ENCODE data around the gene ZFP36L1.
"Not testable (repeated sequence)": the region's sequence is repeated elsewhere in the genome, so short reads cannot be mapped to it uniquely, and the experiment has no call there.

The ZFP36L1 gene

DNA sequence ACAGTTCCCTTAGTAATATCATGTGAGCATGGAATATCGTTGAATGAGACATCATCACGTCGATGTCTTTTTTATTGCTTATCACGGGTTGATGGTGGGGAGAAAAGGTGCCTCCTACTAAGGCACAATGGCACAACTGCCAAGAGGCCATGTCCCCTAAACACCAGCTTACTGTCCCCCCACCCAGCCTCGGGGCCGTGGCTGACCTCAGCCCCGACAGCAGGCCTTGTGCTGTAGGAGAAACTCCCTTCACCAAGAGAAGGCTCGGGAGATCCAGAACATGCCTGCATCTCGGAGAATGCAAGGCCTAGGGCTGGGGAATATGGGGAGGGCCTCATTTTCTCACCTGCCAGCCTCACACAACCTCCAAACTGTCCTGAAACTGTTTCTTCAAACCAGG is 22.8 kb downstream of the ZFP36L1 start:
- in situ Hi-C loops (cut with MboI; ENCODE audit: low sequenced_read_pairs) = no loop called here

DNA sequence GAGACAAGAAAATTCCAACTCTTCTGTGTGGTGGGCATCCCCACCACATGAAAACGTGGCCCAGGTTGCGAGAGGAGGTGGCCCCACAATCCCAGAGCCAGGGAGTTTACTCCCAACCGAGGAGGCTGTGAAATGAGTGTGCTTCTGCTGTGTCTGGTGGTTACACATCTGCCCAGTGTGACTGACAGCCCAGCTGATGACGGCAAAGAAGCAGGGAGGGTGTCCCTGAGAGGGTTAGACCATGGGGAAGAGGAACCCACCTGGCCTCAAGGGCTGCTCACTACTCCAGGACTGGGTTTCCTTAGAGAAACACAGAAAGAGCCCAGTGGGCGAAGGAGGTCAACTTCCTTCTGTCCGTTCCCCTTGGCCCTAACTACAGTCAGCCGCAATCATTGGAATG is 24.6 kb downstream of the ZFP36L1 start:
- in situ Hi-C loops (cut with MboI; ENCODE audit: low sequenced_read_pairs) = no loop called here

GRCh38 chr14:68767248-68767645 is 25.6 kb downstream of the ZFP36L1 start:
- in situ Hi-C loops (cut with MboI; ENCODE audit: low sequenced_read_pairs) = no loop called here

- in situ Hi-C loops (cut with MboI; ENCODE audit: low sequenced_read_pairs) = no loop called here
Observed at GRCh38 chr14:68766299-68767247, 26.3 kb downstream of the ZFP36L1 start.

- in situ Hi-C loops (cut with MboI; ENCODE audit: low sequenced_read_pairs) = not testable (repeated sequence)
Observed at GRCh38 chr14:68763843-68764242, 29.0 kb downstream of the ZFP36L1 start.

DNA sequence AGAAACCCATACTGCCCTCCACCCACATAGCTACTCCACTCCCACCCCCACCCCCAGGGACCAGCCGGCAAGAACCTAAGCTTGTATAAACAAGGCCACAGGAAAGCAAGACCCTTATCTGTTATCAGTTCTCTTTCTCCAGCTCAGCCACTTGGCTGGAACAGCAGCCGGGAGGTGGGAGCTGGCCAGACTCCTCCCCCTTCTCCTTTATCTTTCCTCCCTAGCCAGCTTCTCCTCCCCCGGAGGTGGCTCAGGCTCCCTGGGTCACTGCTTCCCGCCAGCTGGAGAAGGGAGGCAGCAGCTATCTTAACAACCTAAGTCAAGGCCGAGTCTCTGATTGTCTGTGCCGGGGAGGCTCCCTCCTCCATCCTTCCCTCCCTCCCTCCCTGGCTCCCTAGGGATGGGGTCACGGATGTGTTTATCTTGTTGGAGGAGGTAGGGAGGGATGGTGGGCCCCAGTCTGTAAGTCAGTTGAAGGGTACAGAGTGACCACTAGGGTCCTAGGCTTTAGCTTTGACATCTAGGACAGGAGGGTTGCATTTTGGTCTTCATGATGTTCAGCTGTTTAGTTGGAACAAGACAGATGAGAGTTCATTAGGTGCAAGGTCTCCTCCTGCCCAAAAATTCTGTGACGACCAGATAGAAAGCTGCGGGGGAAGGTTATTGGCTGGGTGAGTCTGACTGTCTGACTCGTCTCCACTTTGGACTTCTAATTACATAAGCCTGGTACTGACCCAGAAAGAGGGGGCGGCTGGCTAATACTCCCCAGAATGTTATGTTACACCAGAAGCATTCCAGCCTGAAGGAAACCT is 29.7 kb downstream of the ZFP36L1 start:
- in situ Hi-C loops (cut with MboI; ENCODE audit: low sequenced_read_pairs) = no loop called here

DNA sequence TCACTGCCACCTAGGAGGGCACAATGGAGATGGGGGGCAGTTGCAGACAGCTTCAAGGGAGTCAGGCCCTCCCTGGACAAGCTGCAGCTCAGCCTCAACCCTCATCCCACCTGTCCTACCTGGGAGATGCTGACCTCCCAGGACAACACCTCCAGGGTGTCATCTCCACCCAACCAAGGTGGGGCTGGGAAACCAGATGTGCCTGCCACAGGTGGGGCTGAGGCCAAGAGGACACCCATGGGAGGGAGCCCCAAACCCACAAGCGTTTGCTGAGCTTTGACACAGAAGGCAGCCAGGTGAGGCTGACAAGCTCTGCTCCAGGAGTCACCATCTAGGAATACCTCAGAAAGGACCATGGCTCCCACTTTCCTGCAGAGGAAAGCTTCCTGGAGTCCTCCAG is 31.5 kb downstream of the ZFP36L1 start:
- in situ Hi-C loops (cut with MboI; ENCODE audit: low sequenced_read_pairs) = no loop called here

GRCh38 chr14:68760761-68761160 is 32.1 kb downstream of the ZFP36L1 start:
- in situ Hi-C loops (cut with MboI; ENCODE audit: low sequenced_read_pairs) = no loop called here

- in situ Hi-C loops (cut with MboI; ENCODE audit: low sequenced_read_pairs) = no loop called here
Observed at GRCh38 chr14:68759937-68760336, 32.9 kb downstream of the ZFP36L1 start.

- in situ Hi-C loops (cut with MboI; ENCODE audit: low sequenced_read_pairs) = no loop called here
Observed at GRCh38 chr14:68759017-68759560, 33.8 kb downstream of the ZFP36L1 start.

- in situ Hi-C loops (cut with MboI; ENCODE audit: low sequenced_read_pairs) = no loop called here
Observed at GRCh38 chr14:68758301-68758700, 34.6 kb downstream of the ZFP36L1 start.

- in situ Hi-C loops (cut with MboI; ENCODE audit: low sequenced_read_pairs) = no loop called here
Observed at GRCh38 chr14:68757618-68758081, 35.2 kb downstream of the ZFP36L1 start.

DNA sequence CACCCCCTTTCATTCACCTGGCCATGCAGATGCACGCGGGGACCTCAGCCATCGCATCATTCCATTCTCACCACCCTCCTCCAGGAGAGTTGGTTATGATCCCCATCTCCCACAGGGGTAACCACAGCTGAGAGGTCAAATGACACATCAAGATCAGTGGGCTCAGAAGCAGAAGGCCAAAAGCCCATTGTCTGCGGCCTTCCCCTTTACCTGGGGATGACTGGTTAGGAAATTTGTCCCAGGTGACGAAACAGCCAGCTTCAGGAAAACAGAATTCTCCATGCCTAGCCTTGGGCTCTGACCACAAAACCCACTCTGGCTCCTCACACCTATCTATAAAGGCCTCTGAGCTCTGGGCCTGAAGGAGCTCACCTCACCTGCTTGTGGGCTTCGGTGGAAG is 36.1 kb downstream of the ZFP36L1 start:
- in situ Hi-C loops (cut with MboI; ENCODE audit: low sequenced_read_pairs) = no loop called here

- in situ Hi-C loops (cut with MboI; ENCODE audit: low sequenced_read_pairs) = no loop called here
Observed at GRCh38 chr14:68756000-68756481, 36.8 kb downstream of the ZFP36L1 start.

- in situ Hi-C loops (cut with MboI; ENCODE audit: low sequenced_read_pairs) = no loop called here
Observed at GRCh38 chr14:68755016-68755353, 37.9 kb downstream of the ZFP36L1 start.

DNA sequence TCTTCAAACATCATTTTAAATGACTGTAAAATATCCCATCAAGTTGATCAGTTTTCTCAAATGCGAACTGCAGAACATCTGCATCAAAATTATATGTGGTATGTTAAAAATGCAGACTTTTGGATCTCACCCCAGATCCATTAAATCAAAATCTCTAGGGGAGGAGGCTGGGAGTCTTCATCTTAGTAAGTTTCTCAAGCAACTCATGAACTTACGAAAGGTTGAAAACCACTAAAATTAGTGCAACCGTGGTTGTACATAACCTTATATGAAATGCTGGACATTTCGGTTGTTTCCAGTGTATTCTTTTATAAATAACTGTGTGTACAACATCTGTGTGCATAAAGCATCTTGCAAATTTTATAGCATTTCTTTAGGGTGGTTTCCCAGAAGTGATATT is 39.2 kb downstream of the ZFP36L1 start:
- in situ Hi-C loops (cut with MboI; ENCODE audit: low sequenced_read_pairs) = no loop called here

DNA sequence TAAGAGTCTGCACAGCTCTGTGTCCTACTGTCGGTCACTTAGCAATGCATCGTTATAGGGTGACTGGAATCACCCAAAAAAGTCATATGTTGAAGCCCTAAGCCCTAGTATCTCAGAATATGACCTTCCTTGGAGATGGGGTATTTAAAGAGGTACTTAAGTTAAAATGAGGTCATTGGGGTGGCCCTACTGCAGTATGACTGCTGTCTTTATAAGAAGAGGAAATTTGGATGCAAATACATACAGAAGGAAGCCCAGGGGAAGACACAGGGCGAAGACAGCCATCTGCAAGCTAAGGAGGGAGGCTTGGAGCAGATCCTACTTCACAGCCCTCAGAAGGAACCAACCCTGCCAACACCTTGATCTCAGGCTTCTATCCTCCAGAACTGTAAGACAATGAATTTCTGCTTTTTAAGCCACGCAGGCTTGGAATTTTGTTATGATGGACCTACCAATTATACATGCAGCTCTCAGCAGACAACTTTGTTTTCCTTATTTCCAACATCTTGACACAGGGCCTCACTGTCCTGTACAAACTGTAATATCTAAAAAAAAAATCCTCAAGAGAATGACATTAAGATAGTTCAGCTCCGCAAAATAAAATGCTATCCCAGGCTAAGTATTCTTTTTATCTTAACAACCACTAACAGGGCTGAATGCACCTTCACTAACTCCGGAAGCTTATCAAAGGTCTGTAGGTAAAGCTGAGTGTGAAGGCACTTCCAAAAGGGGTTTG is 40.4 kb downstream of the ZFP36L1 start:
- in situ Hi-C loops (cut with MboI; ENCODE audit: low sequenced_read_pairs) = no loop called here

- in situ Hi-C loops (cut with MboI; ENCODE audit: low sequenced_read_pairs) = no loop called here
Observed at GRCh38 chr14:68749487-68750475, 43.1 kb downstream of the ZFP36L1 start.

GRCh38 chr14:68748691-68749090 is 44.2 kb downstream of the ZFP36L1 start:
- in situ Hi-C loops (cut with MboI; ENCODE audit: low sequenced_read_pairs) = no loop called here

GRCh38 chr14:68748260-68748659 is 44.6 kb downstream of the ZFP36L1 start:
- in situ Hi-C loops (cut with MboI; ENCODE audit: low sequenced_read_pairs) = no loop called here
